GM12878 (cell line): Measurements from ENCODE around the gene COL2A1. TPM values are rescaled to one million over a fixed set of nuclear protein-coding genes. Genes with fewer than 3 reads are reported as not detected.
A peak's percentile ranks its signal among the peaks of the same experiment; 100 is the strongest.

Experiments
- ATAC-seq: fragments of 200-7000 bp; cut with Tn5 transposase; 3 replicates; pipeline ENCODE4 v1.9.1; 2020; ENCODE audit warnings: mild to moderate bottlenecking, moderate library complexity
- BruUV-seq: library from RNA; stranded (reverse); fragments of 400-500 nt; replicated peaks from 2 replicates; lab custom pipeline; 2021; lab: Mats Ljungman, UMichigan
- CTCF ChIA-PET: fragments of 300-600 bp; sonication (Branson Sonifier 250); formaldehyde crosslinking; extraction: SDS; loops from one replicate; lab custom pipeline; 2021; ENCODE audit warnings: inconsistent platforms; lab: Yijun Ruan, JAX
- POLR2A ChIA-PET: fragments of 350-600 bp; formaldehyde crosslinking; extraction: SDS; loops from one replicate; lab custom pipeline; 2021; ENCODE audit warnings: inconsistent platforms; lab: Charles Lee
- RAD21 ChIA-PET: fragments of 300-600 bp; sonication (Branson Sonifier 250); formaldehyde crosslinking; loops from one replicate; lab custom pipeline; 2023; ENCODE audit warnings: antibody characterized with exemption; ENCODE audit not compliant: unreplicated experiment; lab: Charles Lee
- SMC1A ChIA-PET: fragments of 300-600 bp; sonication (Branson Sonifier 250); formaldehyde crosslinking; loops from one replicate; lab custom pipeline; 2023; ENCODE audit not compliant: unreplicated experiment, uncharacterized antibody; lab: Charles Lee
- DNase-seq: peaks from one replicate; pipeline ENCODE4 v3.0.0-alpha.2; 2011; ENCODE audit warnings: low read depth, low spot score
- FAIRE-seq: peaks from 3 replicates; lab custom pipeline; 2011; peaks lifted over from hg19 to GRCh38; lab: Jason Lieb, UNC
- H2AFZ ChIP-seq: 2 replicates; pipeline ENCODE4 v1.6.0; 2011; ENCODE audit warnings: low read depth, low read length, control low read depth; ENCODE audit not compliant: control insufficient read depth
- H3K27ac ChIP-seq: 2 replicates; pipeline ENCODE4 v1.5.1; 2011; ENCODE audit warnings: control low read depth; ENCODE audit not compliant: control insufficient read depth, insufficient read depth
- H3K27me3 ChIP-seq, 2 experiments: replicated peaks in 1 of 2; 2 replicates each; pipeline versions ENCODE4 v1.6.0 to v1.6.1; 2011; ENCODE audit warnings: low read length in 1 of 2; ENCODE audit not compliant: control insufficient read depth in 2 of 2, insufficient read depth in 2 of 2
- H3K36me3 ChIP-seq, 2 experiments: 2 replicates each; pipeline ENCODE4 v1.5.1; 2011; ENCODE audit warnings: low read length in 1 of 2; ENCODE audit not compliant: control insufficient read depth in 2 of 2, insufficient read depth in 2 of 2
- H3K4me1 ChIP-seq: 2 replicates; pipeline ENCODE4 v1.6.1; 2011; ENCODE audit warnings: mild to moderate bottlenecking, low read length, moderate library complexity, mixed read lengths; ENCODE audit not compliant: control insufficient read depth, insufficient read depth
- H3K4me2 ChIP-seq: 2 replicates; pipeline ENCODE4 v1.6.0; 2011; ENCODE audit warnings: control low read depth; ENCODE audit not compliant: control insufficient read depth, insufficient read depth
- H3K4me3 ChIP-seq: fragments of 200-600 bp; sonication (generic); 2 replicates; pipeline ENCODE4 v1.5.1; 2016
- H3K79me2 ChIP-seq: 2 replicates; pipeline ENCODE4 v1.6.0; 2011; ENCODE audit warnings: low read length; ENCODE audit not compliant: control insufficient read depth, insufficient read depth
- H3K9ac ChIP-seq: 2 replicates; pipeline ENCODE4 v1.8.0; 2011; ENCODE audit warnings: low read length, control low read depth, mixed read lengths; ENCODE audit not compliant: control insufficient read depth, insufficient read depth
- H3K9me3 ChIP-seq: replicated peaks from 3 replicates; pipeline ENCODE4 v1.5.1; 2011; ENCODE audit warnings: mild to moderate bottlenecking, low read length; ENCODE audit not compliant: control insufficient read depth, insufficient read depth
- H4K20me1 ChIP-seq: 2 replicates; pipeline ENCODE4 v1.6.0; 2011; ENCODE audit not compliant: control insufficient read depth, insufficient read depth
- BHLHE40 ChIP-seq, 2 experiments: fragments of 450-650 bp in 1 of 2; IDR thresholded peaks; 2 replicates each; pipeline ENCODE4 v1.6.1; 2011 to 2017; ENCODE audit warnings: low read depth in 2 of 2, borderline replicate concordance in 1 of 2, improper control_type of control experiment in 1 of 2, low read length in 1 of 2, mild to moderate bottlenecking in 1 of 2
- CEBPZ ChIP-seq: fragments of 150-350 bp; IDR thresholded peaks from 2 replicates; pipeline ENCODE4 v1.6.1; 2016; ENCODE audit warnings: low read depth, low read length
- NFYB ChIP-seq: IDR thresholded peaks from 2 replicates; pipeline ENCODE4 v1.6.1; 2011; ENCODE audit warnings: low read depth, mild to moderate bottlenecking, low read length, improper control_type of control experiment, moderate library complexity; ENCODE audit not compliant: insufficient read depth
- SIN3A ChIP-seq: IDR thresholded peaks from 2 replicates; pipeline ENCODE4 v1.6.1; 2012; ENCODE audit warnings: low read depth, low read length, improper control_type of control experiment
- SMAD1 ChIP-seq: fragments of 450-650 bp; IDR thresholded peaks from 2 replicates; pipeline ENCODE4 v1.6.1; 2018; ENCODE audit warnings: mild to moderate bottlenecking, low read depth; ENCODE audit not compliant: partially characterized antibody
- SP1 ChIP-seq: IDR thresholded peaks from one replicate; pipeline ENCODE4 v1.6.1; 2011; ENCODE audit warnings: low read depth, low read length
- WGBS: methylation state at CpG from one replicate; pipeline ENCODE4 v1.1.6; 2016; ENCODE audit warnings: low lambda C conversion rate; ENCODE audit not compliant: insufficient replicate concordance, insufficient coverage; ENCODE audit errors: missing lambda C conversion rate; 5-methylcytosine and 5-hydroxymethylcytosine counted together
- in situ Hi-C: fragments of 300-500 bp; cut with MboI; formaldehyde crosslinking; loops from 9 replicates; pipeline ENCODE4 v1.14.3; 2018; ENCODE audit warnings: mixed read lengths
- intact Hi-C: fragments of 100-400 bp; cut with micrococcal nuclease; formaldehyde crosslinking; loops from one replicate; pipeline ENCODE4 v1.14.2; 2022; ENCODE audit not compliant: unreplicated experiment
- polyA plus RNA-seq, 11 experiments: library from polyadenylated mRNA; depleted of rRNA in 4 of 11; unstranded in 6 of 11; stranded (reverse) in 5 of 11; fragments of >200 nt; fragmentation: Nextera tagmentation in 4 of 11; fragmentation: Illumina TruSeq in 1 of 11; extraction: Ambion mirVana in 4 of 11; extraction: Trizol in 1 of 11; gene quantifications; 1 replicate in 1 of 11; 2 replicates in 10 of 11; pipeline versions ENCODE4 v1.2.1 to v1.2.3, GENCODE V29; 2011 to 2016; ENCODE audit warnings: inconsistent platforms in 2 of 11, missing spikeins in 2 of 11, low read depth in 1 of 11
- total RNA-seq, 4 experiments: library from RNA; depleted of rRNA in 3 of 4; stranded (reverse); fragments of >200 nt in 3 of 4; fragmentation: Illumina TruSeq in 1 of 4; extraction: Trizol in 1 of 4; gene quantifications; 2 replicates each; pipeline versions ENCODE4 v1.2.1 to v1.2.3, GENCODE V29; 2013 to 2021
- TF ChIP-seq, protein P1 (sequence below): IDR thresholded peaks from 2 replicates; pipeline ENCODE4 v1.6.1; 2011; ENCODE audit warnings: low read depth, low read length, improper control_type of control experiment, borderline replicate concordance

COL2A1 gene
- total and polyA plus RNA-seq, 10 of the 15 experiments (the other 5 are each of a cell fraction or from before 2014, with no cell fraction given) = 0.06 to 0.67 (median 0.19) TPM; not detected in 1

DNA sequence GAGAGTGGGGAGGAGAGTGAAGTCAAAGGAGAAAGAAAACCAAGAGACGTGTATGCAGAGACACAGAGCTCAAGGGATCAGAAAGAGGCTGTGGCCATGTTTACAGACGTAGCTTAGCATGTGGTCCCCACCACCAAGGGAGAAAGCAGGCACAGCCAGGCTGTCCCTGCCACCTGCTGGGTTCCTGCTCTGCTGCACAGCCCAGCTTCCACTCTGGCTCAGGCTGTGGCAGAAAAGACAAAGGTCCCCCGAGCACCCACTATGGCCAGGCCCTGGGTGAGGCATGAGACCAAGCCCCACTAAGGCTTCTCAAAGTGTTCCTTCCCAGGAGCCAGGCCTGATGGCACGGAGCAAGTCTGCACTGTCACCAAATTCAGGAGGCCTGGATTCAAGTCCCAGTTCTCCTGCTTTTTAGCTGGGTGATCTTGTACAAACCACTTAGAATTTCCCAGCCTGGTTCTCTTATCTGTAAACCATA, 25.9 kb upstream of the COL2A1 start:
- H3K9me3 ChIP-seq = no peaks in the 10 kb centered on the region
- ChIA-PET CTCF (no interaction called here), POLR2A (interaction anchor here (0.5 kb wide), 1 partner anchor 106 kb away, joined by 3 read pairs; no protein-coding TSS in a partner anchor), SMC1A (no interaction called here), RAD21 (no interaction called here)
- H3K79me2 ChIP-seq = no peaks in the 10 kb centered on the region
- no peaks in the 10 kb centered on the region for H4K20me1 ChIP-seq
- in situ Hi-C loops = no loop called here
- H3K4me1 ChIP-seq = no peaks in the 10 kb centered on the region
- H3K4me3 ChIP-seq = no peak overlapping the region
- peak overlapping the region; percentile 21; the same call in 1 of the 2 replicates for H2AFZ ChIP-seq
- no peaks in the 10 kb centered on the region for H3K36me3 ChIP-seq
- H3K27me3 ChIP-seq = no peaks in the 10 kb centered on the region
- DNase-seq = no peak
- WGBS = 28% methylated on average over 4 of the region's 4 CpGs
- no peak overlapping the region for H3K4me2 ChIP-seq
- H3K9ac ChIP-seq = no peak overlapping the region
- no TSS peak for BruUV-seq
- TF ChIP-seq SIN3A = no peak
- TF ChIP-seq, all 136 proteins: peak for 0
- intact Hi-C loops = no loop called here
- FAIRE-seq (no peak), ATAC-seq (peak; percentile 41)
- H3K27ac ChIP-seq = no peak overlapping the region

GRCh38 chr12:48029491-48030172, 25.4 kb upstream of the COL2A1 start:
- ChIA-PET CTCF (interaction anchor here (1.3 kb wide), 1 partner anchor 135 kb away, joined by 3 read pairs; no protein-coding TSS in a partner anchor), SMC1A (no interaction called here), RAD21 (no interaction called here), POLR2A (interaction anchor here (0.5 kb wide), 1 partner anchor 107 kb away, joined by 3 read pairs; no protein-coding TSS in a partner anchor)
- Histone ChIP-seq H3K9me3 (no peaks in the 10 kb centered on the region), H3K79me2 (no peaks in the 10 kb centered on the region), H3K9ac (no peak overlapping the region), H3K27ac (no peak overlapping the region), H3K4me3 (no peak overlapping the region), H3K27me3 (peaks cover 0 to 2% of the 10 kb centered on the region in 2 experiments; a peak in 1 of 4 replicates), H3K36me3 (no peaks in the 10 kb centered on the region), H3K4me1 (no peaks in the 10 kb centered on the region), H2AFZ (peak overlapping the region; percentile 21; the same call in 1 of the 2 replicates), H3K4me2 (no peak overlapping the region), H4K20me1 (no peaks in the 10 kb centered on the region)
- BruUV-seq = no TSS peak
- in situ Hi-C loops (no loop called here), intact Hi-C loops (no loop called here)
- 33% methylated on average over 7 of the region's 8 CpGs for WGBS
- ATAC-seq (no peak), DNase-seq (no peak), FAIRE-seq (no peak)
- TF ChIP-seq, protein P1, sequence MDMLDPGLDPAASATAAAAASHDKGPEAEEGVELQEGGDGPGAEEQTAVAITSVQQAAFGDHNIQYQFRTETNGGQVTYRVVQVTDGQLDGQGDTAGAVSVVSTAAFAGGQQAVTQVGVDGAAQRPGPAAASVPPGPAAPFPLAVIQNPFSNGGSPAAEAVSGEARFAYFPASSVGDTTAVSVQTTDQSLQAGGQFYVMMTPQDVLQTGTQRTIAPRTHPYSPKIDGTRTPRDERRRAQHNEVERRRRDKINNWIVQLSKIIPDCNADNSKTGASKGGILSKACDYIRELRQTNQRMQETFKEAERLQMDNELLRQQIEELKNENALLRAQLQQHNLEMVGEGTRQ = no peak
- TF ChIP-seq BHLHE40 (IDR thresholded peaks at IDR 0.05; ENCODE audit: borderline replicate concordance in 1 of 2, low read depth in 2 of 2, low read length in 1 of 2) (no peak), NFYB (no peak), CEBPZ (no peak), SMAD1 (no peak), SP1 (no peak)
